OCI-LY1 (cell line): ENCODE results near the gene TPO.

Source experiments
- CTCF ChIP-seq: fragments of 200-600 bp; sonication (generic), shearing (Covaris generic); IDR thresholded peaks from 2 replicates; pipeline ENCODE4 v1.5.1; 2017; ENCODE audit warnings: mild to moderate bottlenecking, antibody characterized with exemption, low read length, moderate library complexity, mixed read lengths
- EZH2 ChIP-seq: fragments of 200-600 bp; sonication (generic), shearing (Covaris generic); IDR thresholded peaks from 2 replicates; pipeline ENCODE4 v1.8.0; 2017; ENCODE audit warnings: borderline replicate concordance, mixed run types, mild to moderate bottlenecking, antibody characterized with exemption, low read length, moderate library complexity, mixed read lengths

- TF ChIP-seq CTCF (peak; percentile 86), EZH2 (no peak)
Observed at GRCh38 chr2:1550658-1551316, 137.5 kb downstream of the TPO start.
